Measurements from ENCODE around the gene ZSWIM6.

DNA sequence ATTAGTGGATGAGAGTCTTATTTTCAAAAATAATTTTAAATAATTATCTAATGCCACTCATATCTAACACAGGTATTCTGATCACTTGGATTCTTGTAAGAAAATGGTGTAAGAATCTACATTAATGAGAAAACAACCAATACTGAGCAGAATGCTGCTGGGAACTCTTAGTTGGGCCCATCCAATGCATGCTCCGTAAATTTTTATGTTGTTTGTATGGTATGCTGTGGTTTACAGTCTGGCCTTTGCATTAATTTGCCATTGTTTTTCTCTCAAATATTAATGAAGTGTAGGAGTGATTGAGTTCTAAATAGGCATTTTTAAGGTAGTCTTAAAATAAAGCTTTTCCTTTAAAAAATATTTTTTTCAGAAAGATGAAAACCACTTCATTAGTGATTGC, 133.4 kb downstream of the ZSWIM6 start:
- TF ChIP-seq, protein P1, sequence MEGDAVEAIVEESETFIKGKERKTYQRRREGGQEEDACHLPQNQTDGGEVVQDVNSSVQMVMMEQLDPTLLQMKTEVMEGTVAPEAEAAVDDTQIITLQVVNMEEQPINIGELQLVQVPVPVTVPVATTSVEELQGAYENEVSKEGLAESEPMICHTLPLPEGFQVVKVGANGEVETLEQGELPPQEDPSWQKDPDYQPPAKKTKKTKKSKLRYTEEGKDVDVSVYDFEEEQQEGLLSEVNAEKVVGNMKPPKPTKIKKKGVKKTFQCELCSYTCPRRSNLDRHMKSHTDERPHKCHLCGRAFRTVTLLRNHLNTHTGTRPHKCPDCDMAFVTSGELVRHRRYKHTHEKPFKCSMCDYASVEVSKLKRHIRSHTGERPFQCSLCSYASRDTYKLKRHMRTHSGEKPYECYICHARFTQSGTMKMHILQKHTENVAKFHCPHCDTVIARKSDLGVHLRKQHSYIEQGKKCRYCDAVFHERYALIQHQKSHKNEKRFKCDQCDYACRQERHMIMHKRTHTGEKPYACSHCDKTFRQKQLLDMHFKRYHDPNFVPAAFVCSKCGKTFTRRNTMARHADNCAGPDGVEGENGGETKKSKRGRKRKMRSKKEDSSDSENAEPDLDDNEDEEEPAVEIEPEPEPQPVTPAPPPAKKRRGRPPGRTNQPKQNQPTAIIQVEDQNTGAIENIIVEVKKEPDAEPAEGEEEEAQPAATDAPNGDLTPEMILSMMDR (conservative IDR thresholded peaks at IDR 0.05; ENCODE audit: low read depth in 2 of 2): no peak
- TF ChIP-seq EZH2phosphoT487 (IDR thresholded peaks at IDR 0.05; ENCODE audit: unreplicated experiment) (no peak), ZNF331 (CRISPR knock-in tag; IDR thresholded peaks at IDR 0.05; ENCODE audit: low read depth) (no peak), POLR2AphosphoS5 (IDR thresholded peaks at IDR 0.05; ENCODE audit: low read depth) (no peak), JUNB (IDR thresholded peaks at IDR 0.05; ENCODE audit: unreplicated experiment) (no peak), STAT1 (IDR thresholded peaks at IDR 0.05; ENCODE audit: unreplicated experiment) (no peak)

All from GM23338 (cell line).